Smooth muscle cell (in vitro differentiated cells): ENCODE results near the gene ALOX12B. TPM values are rescaled to one million over a fixed set of nuclear protein-coding genes. Genes with fewer than 3 reads are reported as not detected.
A peak's percentile ranks its signal among the peaks of the same experiment; 100 is the strongest.

Experiments used
- DNase-seq: peaks from one replicate; lab custom pipeline; 2025; ENCODE audit not compliant: unreplicated experiment; lab: John Stamatoyannopoulos, UW
- H2AFZ ChIP-seq: fragments of 200-600 bp; sonication (generic); 2 replicates; pipeline ENCODE4 v1.6.0; 2016; ENCODE audit warnings: antibody characterized with exemption, low read depth, mild to moderate bottlenecking
- H3F3A ChIP-seq: fragments of 200-600 bp; sonication (generic); 2 replicates; pipeline ENCODE4 v1.6.0; 2017; ENCODE audit warnings: antibody characterized with exemption, low read depth
- H3K27ac ChIP-seq: fragments of 200-600 bp; sonication (generic); 2 replicates; pipeline ENCODE4 v1.5.1; 2016; ENCODE audit warnings: low read depth, mild to moderate bottlenecking
- H3K27me3 ChIP-seq: fragments of 200-600 bp; sonication (generic); 2 replicates; pipeline ENCODE4 v1.6.1; 2016; ENCODE audit warnings: low read depth, mild to moderate bottlenecking
- H3K36me3 ChIP-seq: fragments of 200-600 bp; sonication (generic); 2 replicates; pipeline ENCODE4 v1.5.1; 2016; ENCODE audit warnings: low read depth
- H3K4me1 ChIP-seq: fragments of 200-600 bp; sonication (generic); 2 replicates; pipeline ENCODE4 v1.5.1; 2016; ENCODE audit warnings: low read depth
- H3K4me2 ChIP-seq: fragments of 200-600 bp; sonication (generic); 2 replicates; pipeline ENCODE4 v1.6.0; 2016; ENCODE audit warnings: mild to moderate bottlenecking
- H3K4me3 ChIP-seq: fragments of 200-600 bp; sonication (generic); 2 replicates; pipeline ENCODE4 v1.5.1; 2016; ENCODE audit warnings: mild to moderate bottlenecking
- H3K79me2 ChIP-seq: fragments of 200-600 bp; sonication (generic); 2 replicates; pipeline ENCODE4 v1.6.0; 2016; ENCODE audit warnings: low read depth, mild to moderate bottlenecking
- H3K9ac ChIP-seq: fragments of 200-600 bp; sonication (generic); 2 replicates; pipeline ENCODE4 v1.6.0; 2016; ENCODE audit warnings: low read depth
- H3K9me3 ChIP-seq: fragments of 200-600 bp; sonication (generic); replicated peaks from 2 replicates; pipeline ENCODE4 v1.5.1; 2016; ENCODE audit warnings: low read depth
- H4K20me1 ChIP-seq: fragments of 200-600 bp; sonication (generic); 2 replicates; pipeline ENCODE4 v1.6.0; 2016; ENCODE audit warnings: low read depth
- WGBS: methylation state at CpG from one replicate; pipeline ENCODE4 v1.1.7; 2016; ENCODE audit warnings: low lambda C conversion rate; 5-methylcytosine and 5-hydroxymethylcytosine counted together
- polyA plus RNA-seq: library from polyadenylated mRNA; unstranded; fragments of >200 nt; fragmentation: Nextera tagmentation; extraction: Ambion mirVana; gene quantifications from 2 replicates; pipeline ENCODE4 v1.2.1, GENCODE V29; 2016
- total RNA-seq: library from RNA; depleted of rRNA; stranded (reverse); fragments of >200 nt; gene quantifications from 2 replicates; pipeline ENCODE4 v1.2.3, GENCODE V29; 2014
- TF ChIP-seq, protein P1 (sequence below): fragments of 200-600 bp; sonication (generic); IDR thresholded peaks from 2 replicates; pipeline ENCODE4 v1.5.1; 2017; ENCODE audit warnings: borderline replicate concordance, mild to moderate bottlenecking, antibody characterized with exemption; ENCODE audit not compliant: insufficient read depth, poor library complexity, severe bottlenecking

Gene ALOX12B
- total and polyA plus RNA-seq, 2 experiments from 2014 or later = 3.0 to 4.9 TPM

DNA sequence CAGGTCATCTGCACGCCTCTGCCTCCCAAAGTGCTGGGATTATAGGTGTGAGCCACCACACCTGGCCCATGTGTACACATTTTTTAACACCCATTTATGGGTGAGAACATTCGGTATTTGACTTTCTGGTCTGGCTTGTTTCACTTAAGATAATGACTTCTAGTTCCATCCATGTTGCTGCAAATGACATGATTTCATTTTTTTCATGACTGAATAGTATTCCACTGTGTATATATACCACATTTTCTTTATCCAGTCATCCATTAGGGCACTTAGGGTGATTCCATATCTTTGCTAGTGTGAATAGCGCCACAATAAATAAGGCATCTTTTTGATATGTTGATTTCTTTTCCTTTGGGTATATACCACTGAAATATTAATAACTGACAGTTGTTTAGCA is 5.6 kb downstream of the ALOX12B start:
- no peaks in the 10 kb centered on the region for H3F3A ChIP-seq
- peaks cover 62% of the 10 kb centered on the region for H3K27me3 ChIP-seq
- peaks cover 4% of the 10 kb centered on the region for H3K4me1 ChIP-seq
- TF ChIP-seq, protein P1, sequence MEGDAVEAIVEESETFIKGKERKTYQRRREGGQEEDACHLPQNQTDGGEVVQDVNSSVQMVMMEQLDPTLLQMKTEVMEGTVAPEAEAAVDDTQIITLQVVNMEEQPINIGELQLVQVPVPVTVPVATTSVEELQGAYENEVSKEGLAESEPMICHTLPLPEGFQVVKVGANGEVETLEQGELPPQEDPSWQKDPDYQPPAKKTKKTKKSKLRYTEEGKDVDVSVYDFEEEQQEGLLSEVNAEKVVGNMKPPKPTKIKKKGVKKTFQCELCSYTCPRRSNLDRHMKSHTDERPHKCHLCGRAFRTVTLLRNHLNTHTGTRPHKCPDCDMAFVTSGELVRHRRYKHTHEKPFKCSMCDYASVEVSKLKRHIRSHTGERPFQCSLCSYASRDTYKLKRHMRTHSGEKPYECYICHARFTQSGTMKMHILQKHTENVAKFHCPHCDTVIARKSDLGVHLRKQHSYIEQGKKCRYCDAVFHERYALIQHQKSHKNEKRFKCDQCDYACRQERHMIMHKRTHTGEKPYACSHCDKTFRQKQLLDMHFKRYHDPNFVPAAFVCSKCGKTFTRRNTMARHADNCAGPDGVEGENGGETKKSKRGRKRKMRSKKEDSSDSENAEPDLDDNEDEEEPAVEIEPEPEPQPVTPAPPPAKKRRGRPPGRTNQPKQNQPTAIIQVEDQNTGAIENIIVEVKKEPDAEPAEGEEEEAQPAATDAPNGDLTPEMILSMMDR = no peak
- no peak overlapping the region for H3K9ac ChIP-seq
- no peaks in the 10 kb centered on the region for H3K79me2 ChIP-seq
- H2AFZ ChIP-seq = no peak overlapping the region
- no peak overlapping the region for H3K4me2 ChIP-seq
- DNase-seq = no peak
- no peak overlapping the region for H3K4me3 ChIP-seq
- no peaks in the 10 kb centered on the region for H4K20me1 ChIP-seq
- H3K9me3 ChIP-seq = no peaks in the 10 kb centered on the region
- 87% methylated on average over 3 of the region's 3 CpGs for WGBS
- no peaks in the 10 kb centered on the region for H3K36me3 ChIP-seq
- H3K27ac ChIP-seq = no peak overlapping the region

DNA sequence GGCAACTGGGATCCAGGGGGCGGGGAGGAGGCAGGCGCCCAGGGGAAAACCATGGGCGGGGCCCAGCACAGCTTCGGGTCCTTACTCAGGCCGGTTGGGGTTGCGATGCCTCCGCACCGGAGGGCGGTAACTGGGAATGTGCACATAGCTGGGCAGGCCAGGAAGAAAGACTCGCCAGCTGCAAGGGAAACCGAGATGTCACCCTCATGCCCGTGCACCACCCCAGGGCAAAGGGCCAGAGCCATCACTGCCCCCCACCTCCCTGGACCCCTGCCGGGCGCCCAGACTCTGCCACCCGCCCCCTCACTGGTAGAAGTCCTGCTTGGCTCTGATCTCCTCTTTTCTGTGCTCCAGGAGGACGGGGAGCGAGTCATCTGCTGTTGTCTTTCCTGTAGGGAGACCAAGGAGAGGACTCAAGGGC is 6.7 kb downstream of the ALOX12B start:
- no peak overlapping the region for H2AFZ ChIP-seq
- H3K27me3 ChIP-seq = peaks cover 70% of the 10 kb centered on the region
- no peak for DNase-seq
- 70% methylated on average over 17 of the region's 17 CpGs for WGBS
- TF ChIP-seq, protein P1 = no peak
- no peaks in the 10 kb centered on the region for H3K79me2 ChIP-seq
- H3K4me3 ChIP-seq = no peak overlapping the region
- no peak overlapping the region for H3K9ac ChIP-seq
- no peaks in the 10 kb centered on the region for H3K36me3 ChIP-seq
- no peaks in the 10 kb centered on the region for H4K20me1 ChIP-seq
- H3K9me3 ChIP-seq = no peaks in the 10 kb centered on the region
- H3K4me1 ChIP-seq = peaks cover 4% of the 10 kb centered on the region
- no peaks in the 10 kb centered on the region for H3F3A ChIP-seq
- no peak overlapping the region for H3K27ac ChIP-seq
- no peak overlapping the region for H3K4me2 ChIP-seq

GRCh38 chr17:8080208-8080798 is 7.2 kb downstream of the ALOX12B start:
- Histone ChIP-seq H3K27me3 (peaks cover 71% of the 10 kb centered on the region), H3F3A (no peaks in the 10 kb centered on the region), H3K4me3 (peak overlapping the region; percentile 53), H3K79me2 (no peaks in the 10 kb centered on the region), H4K20me1 (no peaks in the 10 kb centered on the region), H3K4me2 (peak overlapping the region; percentile 89), H3K36me3 (no peaks in the 10 kb centered on the region), H3K27ac (no peak overlapping the region), H2AFZ (peak overlapping the region; percentile 88), H3K9ac (no peak overlapping the region), H3K9me3 (no peaks in the 10 kb centered on the region), H3K4me1 (peaks cover 4% of the 10 kb centered on the region)
- TF ChIP-seq, protein P1 = no peak
- no peak for DNase-seq
- WGBS = 25% methylated on average over 25 of the region's 25 CpGs
